GM19240 (cell line): Measurements from ENCODE around the gene RPS19BP1.
"Not testable (repeated sequence)": the region's sequence is repeated elsewhere in the genome, so short reads cannot be mapped to it uniquely, and the experiment has no call there.

Source experiments
- DNase-seq: peaks from one replicate; pipeline ENCODE4 v3.0.0; 2011; ENCODE audit warnings: low spot score; ENCODE audit not compliant: insufficient read length

RPS19BP1 gene

DNA sequence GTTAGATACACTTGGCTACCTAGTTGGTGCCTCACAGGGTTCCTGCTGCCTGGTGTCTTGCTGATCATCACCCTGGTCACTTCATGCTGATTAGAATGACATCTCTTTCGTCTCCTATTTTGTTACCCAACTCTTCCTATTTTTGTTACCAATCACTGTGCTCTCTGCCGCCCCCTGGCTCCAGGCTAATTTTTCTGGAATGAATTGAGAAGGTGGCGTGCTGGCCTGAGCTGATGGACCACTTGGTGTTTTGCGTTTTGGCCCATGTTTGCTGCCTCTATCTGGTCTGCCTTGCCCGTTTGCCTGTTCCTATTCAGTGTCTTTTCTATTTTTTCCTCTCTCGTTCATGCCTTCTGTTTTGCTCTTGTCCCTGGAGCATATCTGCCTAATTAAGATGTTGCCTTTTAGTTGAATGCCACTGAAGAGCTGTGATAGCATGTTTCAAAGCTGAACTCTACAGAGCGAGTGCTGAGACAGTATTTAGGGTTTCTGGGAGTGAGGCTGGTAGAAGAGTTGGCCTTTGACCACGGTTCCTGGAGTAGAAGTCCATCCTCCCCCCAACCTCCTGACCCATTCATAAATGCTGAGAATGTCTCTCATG, 18.1 kb downstream of the RPS19BP1 start:
- DNase-seq = no peak

DNA sequence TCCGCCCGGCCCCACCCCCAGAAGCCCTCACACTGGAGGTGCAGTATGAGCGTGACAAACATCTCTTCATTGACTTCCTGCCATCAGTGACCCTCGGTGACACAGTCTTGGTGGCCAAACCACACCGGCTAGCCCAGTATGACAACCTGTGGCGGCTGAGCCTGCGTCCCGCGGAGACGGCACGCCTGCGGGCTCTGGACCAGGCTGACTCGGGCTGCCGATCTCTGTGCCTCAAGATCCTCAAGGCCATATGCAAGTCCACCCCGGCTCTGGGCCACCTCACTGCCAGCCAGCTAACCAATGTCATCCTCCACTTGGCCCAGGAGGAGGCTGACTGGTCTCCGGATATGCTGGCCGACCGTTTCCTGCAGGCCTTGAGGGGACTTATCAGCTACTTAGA, 18.8 kb downstream of the RPS19BP1 start:
- DNase-seq = no peak

DNA sequence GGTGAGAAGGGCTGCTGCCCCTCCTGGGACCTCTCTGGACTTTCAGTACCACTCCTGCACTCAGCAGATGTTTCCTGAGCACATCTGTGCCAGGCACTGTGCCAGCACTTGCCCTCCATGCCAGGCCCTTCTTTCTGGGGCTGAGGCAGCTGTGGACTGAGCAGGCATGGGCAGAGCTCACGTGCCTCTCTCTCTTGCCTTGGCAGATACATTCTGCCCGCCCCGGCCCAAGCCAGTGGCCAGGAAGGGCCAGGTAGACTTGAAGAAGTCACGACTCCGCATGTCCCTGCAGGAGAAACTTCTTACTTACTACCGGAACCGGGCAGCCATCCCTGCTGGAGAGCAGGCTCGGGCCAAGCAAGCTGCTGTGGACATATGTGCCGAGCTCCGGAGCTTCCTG, 20.5 kb downstream of the RPS19BP1 start:
- DNase-seq = no peak

DNA sequence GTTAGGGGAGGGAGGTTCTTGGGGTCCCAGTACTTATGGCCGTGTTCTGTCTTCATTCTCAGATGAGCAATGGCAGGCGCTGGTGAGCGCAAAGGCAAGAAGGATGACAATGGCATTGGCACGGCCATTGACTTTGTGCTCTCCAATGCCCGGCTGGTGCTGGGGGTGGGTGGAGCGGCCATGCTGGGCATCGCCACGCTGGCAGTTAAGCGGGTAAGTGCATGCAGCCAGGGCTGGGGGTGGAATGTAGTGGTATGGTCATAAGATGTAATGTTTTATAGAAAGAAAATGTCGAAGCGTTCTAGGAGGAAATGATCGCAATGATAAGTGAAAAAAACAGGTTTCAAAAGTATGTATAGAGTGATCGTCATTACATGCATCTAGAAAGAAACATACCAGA, 21.3 kb downstream of the RPS19BP1 start:
- no peak for DNase-seq

DNA sequence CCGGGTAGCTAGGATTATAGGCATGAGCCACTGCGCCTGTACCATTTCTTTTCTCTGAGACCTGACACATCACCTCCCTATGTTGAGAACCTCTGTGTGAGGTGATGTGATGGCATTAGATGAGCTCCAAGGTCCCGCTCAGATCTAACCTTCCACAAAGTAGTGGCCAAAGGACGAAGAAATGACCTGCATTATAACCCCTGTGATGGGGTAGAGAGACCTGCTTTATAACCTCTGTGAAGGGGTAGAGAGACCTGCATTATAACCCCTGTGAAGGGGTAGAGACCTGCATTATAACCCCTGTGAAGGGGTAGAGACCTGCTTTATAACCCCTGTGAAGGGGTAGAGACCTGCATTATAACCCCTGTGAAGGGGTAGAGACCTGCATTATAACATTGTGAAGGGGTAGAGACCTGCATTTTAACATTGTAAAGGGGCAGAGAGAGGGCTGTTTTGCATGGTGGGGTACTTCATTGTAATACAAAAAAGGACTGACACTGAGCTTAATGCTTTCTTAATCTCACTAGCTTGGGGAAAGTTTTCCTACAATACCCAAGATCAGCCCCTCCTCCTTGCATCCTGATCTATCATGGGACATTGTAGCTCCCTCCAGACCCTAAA, 21.9 kb downstream of the RPS19BP1 start:
- DNase-seq = no peak

DNA sequence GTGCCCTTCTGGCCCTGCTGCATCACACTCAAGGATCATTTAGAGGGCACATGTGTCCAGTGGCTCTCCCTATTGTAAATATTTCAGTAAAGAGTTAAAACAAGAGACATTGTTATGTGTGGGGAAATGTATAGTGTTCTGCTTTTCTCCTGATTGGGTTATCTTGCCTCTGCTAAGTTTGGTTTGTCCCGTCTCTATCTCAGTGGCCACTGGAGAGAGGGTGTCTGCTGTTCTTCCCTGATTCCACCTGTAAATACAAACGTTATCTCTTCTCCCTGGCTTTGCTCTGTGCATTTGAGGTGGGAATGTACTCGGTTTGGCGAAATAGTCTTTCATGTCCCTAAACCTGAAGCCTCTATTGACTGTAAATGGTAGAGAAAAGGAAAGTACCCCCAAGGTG, 24.2 kb downstream of the RPS19BP1 start:
- DNase-seq = no peak

DNA sequence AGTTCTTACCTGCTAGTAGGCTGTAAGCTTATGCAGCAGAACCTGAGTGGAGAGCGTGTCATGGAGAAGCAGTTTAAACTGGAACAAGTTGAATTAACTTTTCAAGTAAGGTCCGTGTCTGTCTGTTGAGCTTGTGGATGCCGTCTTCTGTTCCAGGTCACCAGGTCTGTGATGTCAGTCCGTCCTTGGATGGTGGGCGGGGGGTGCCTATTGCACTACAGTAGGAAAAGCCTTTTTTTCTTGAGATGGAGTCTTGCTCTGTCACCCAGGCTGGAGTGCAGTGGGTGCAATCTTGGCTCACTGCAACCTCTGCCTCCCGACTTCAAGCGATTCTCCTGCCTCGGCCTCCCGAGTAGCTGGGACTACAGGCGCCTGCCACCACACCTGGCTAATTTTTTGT, 25.5 kb downstream of the RPS19BP1 start:
- not testable (repeated sequence) for DNase-seq

DNA sequence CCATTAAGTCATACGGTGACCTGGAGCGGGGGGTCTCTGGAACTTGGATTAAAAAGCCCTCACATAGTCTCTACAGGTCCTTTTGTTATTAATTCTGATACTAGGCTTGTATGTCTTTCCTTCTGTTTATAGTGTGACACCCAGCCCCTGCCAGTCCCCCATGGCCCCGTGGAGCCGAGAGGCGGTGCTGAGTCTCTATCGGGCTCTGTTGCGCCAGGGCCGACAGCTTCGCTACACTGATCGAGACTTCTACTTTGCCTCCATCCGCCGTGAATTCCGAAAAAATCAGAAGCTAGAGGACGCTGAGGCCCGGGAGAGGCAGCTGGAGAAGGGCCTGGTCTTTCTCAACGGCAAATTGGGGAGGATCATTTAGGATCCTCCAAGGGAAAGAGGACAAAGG, 28.5 kb downstream of the RPS19BP1 start:
- no peak for DNase-seq

DNA sequence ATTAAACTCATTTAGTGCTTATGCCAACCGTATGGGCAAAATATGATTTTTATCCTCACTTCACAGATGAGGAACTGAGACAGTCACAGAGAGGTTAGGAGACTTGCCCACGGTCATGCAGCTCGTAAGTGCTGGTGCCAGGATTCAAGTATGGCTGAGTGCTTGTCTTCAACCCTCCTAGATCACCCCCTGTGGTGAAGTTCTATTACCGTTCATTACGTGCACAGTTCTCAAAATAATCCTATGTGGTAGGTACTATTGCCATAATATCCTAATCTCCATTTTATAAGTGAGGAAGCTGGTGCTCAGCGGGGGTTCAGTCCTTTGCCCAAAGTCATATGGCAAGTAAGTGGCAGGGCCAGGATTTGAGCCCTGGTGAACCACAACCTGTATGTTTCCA, 28.9 kb downstream of the RPS19BP1 start:
- DNase-seq = no peak

DNA sequence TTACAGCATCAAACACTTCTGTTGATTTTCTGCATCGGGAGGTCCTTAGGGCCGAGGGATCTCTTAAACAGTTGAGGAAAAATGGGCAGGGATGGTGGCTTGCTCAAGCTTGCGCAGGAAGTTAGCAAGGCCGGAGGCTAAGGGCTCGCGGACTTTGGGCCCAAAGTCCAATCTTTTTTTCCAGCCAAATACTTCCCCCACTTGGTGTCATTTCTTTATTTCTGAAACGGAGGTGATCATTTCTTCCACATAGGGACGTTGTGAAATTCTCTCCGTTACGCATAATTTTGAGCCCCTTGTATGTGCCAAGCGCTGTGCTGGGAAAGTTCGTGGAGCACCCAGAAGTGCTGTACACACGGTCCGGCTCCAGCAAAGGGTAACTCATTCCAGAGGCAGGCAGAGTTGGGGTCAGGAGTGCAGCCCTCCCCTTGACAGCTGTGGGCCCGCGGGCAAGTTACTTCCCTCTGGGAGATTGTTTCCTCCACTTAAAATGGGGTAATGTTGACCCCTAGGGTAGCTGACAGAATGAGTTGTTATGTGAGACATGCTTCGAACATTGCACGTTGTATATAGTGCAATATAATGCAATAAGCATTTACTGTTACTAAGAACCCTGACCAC, 29.6 kb downstream of the RPS19BP1 start:
- no peak for DNase-seq

DNA sequence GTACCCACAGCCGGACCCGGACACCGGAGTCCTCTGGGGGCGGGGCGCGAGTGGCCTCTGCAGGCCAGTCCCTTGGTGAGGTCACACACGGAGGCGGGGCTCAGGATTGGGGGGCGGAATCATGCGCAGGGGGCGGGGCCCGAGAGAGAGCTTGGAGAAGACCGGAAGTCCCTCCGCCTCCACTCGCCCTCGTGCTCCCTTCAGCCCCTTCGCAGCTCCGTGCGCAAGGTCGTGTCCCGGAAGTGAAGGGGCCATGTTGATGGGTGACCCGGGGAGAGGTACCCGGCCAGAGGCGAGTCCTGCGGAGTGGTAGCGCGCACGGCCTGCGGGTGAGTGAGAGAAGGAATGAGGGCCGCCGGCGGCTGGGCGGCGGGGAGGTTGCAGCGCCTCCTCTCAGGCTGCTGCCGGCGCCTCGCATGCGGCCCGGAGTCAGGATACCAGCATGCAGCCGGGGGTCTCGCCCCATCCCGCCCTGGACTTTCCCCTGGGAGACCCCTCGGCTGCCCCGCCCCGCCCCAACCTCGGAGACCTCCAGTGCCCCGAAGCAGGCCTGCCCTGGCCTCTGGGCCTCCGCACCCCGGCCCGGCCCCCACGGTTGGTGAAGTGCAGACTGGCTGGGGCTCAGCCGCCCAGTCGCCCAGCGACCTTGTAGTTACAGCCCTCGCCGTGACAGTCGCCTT, 30.3 kb downstream of the RPS19BP1 start, which contains the start of gene MIEF1:
Gene MIEF1 (plus strand): TSS at position 182 of the 680 bp plus-strand sequence. CDS start 9,005 bp downstream, outside the sequence.
- DNase-seq = peak; percentile 95

DNA sequence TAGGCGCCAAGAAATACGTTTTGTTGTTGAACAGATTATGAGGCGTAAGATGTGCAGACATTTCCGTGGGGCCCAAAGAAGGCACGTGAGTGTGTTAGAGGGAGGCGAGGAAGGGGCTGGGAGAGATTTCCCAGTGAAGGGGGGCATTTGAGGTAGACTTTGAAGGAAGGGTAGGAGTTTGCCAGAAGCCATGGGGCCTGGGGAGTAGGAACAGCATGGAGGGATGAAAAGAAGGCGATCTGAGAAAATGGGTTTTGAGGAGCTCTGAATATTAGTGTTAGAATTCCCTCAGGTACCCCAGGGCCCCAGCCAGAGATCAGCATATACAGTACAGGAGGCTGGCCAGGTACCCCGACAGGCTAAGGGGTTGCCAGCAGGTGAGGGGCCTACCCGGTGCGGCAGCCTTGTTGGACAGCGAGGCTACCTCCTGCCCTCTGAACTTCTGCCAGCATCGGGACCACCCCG, 30.9 kb downstream of the RPS19BP1 start:
- DNase-seq = no peak

DNA sequence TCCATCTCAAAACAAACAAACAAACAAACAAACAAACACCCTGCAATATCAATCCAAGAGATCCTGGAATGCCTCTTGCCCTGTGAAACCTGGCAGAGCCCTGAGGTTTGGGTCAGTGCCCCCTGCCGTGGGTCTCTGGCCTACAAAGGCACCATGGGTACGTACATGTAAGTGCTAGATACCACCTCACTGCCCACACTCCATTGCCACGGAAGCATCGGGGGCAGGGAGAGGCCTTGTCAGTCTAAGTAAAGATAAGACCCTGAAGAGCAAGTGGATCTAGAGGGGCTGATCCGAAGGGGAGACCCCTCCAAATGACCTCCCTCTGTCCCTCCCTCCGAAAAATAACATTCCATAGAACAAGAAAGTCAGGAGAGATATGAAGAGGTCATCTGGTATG, 32.4 kb downstream of the RPS19BP1 start:
- no peak for DNase-seq

DNA sequence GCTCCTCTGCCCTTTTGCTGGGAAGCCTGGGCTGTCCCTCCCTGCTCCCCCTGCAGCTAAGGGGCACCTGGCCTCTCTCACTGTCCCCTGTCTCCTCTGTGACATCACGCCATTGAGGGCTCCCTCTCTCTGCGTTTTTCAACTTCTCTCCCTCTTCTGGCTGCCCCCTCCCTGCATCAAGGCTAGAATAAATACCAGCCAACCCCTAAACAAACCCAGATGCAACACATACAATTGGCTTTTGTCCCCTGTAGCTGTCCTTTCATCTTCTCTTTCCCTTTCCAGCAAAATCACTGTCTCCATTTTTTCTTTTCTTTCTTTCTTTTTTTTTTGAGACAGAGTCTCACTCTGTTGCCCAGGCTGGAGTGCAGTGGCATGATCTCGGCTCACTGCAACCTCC, 33.7 kb downstream of the RPS19BP1 start:
- no peak for DNase-seq

DNA sequence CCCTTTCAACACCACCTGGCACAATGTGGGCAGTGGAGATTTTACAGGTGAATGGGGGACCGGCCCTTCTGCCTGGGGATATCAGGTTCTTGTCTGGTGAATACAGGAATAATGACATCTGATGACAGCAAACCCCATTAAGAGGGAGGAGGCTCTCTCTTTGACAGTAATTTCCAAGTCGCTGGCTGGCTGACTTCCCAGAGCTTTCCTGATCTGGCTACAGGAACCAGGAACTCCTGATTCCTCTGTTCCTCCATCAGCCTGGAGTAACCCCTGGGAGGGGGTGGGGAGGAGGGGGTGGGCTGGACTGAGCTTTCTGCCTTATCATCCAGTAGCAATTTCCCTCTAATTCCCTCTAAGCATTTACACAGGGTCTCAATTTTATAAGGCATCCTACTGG, 34.2 kb downstream of the RPS19BP1 start:
- DNase-seq = no peak

DNA sequence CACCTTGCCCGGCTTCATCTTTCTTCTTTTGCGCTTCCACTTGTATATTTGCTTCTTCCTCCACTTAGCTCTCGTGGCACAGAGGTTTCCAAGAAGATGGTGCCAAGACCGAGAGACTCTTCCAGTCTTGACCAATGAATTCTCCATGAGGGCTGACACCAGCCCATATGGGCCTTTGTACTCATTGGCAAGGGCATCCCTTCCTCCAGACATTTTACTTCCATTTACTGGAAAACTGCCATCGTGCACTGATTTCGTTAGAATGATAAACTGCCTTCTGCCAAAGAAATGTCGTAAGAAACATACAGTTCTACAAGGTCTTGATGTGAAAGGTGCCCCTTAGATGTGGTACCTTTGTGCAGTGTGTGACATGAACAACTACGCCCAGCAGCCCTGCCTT, 35.1 kb downstream of the RPS19BP1 start:
- DNase-seq = no peak

DNA sequence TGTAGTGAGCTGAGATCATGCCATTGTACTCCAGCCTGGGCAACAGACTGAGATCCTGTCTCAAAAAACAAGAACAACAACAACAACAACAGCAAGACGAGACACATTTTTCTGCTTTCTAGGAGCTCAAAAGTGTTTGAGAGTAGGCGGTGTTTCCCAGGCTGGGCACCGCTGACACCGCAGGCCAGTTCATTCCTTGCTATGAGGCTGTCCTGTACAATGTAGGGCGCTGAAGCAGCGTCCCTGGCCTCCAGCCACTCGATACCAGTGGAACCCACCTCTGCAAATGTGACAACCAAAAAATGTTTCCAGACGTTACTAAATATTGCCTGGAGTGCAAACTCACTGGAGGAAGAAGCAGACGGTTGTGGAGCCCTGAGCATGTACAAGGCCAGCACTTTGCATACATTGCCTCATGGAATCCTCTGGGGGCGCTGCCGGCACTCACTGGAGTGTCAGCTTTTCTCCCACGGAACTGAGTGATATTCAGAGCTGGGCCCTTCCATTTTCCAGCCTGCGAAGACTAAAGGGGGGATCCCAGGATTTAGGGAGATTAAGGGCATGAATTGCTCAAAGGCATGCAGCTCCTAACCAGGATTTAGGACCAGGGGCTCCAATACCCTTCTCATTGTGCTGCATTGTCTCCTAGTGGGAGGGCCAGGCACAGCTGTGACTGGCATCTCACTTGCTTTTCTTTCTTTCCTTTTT, 36.3 kb downstream of the RPS19BP1 start:
- no peak for DNase-seq

DNA sequence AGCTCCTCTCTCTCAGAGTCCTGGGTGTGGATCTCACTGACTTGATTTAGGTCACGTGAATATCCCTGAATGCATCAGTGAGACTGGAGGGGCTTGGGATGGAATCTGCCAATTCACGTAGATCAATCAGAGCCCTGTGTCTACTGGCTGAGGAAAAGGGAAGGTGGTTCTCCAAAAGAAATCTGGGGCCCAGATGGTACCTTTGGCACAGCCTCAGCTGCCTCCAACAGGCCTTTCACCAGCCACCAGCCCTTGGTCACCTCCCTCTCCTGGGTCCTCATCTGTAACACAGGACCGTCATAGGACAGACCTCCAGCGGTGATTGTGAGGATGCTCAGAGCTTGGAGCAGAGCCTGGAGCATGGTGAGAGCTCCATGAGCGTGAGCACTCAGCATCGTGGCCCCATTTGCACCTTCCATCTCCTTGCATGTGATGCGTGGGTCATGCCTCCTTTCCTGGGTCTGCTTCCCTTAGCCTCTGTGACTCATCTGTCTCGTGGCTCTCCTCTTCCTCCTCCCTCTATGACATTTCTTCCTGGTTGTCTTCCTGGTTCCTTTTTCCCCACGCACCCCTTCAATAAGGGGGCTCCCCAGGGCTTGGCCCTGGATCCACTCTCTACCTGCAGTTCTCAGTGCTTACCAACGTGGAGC, 38.0 kb downstream of the RPS19BP1 start:
- no peak for DNase-seq

DNA sequence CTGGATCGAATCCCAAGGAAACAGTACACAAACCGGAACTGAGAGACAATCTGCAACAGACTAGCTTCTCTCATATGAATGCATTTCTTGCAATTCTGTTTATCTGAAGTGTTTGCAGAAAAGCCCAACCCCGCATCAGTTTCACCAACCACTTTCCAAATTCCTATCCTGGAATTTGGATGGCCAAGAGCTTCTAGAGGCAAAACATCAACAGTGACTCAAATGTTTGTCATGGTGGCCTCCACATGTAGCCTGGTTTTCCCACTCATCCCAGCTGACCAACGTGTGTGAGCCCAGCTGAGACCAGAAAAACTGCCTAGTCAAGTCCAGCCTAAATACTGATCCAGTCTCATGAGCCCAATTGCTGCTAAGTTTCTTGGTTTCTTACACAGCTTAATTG, 38.8 kb downstream of the RPS19BP1 start:
- DNase-seq = no peak

DNA sequence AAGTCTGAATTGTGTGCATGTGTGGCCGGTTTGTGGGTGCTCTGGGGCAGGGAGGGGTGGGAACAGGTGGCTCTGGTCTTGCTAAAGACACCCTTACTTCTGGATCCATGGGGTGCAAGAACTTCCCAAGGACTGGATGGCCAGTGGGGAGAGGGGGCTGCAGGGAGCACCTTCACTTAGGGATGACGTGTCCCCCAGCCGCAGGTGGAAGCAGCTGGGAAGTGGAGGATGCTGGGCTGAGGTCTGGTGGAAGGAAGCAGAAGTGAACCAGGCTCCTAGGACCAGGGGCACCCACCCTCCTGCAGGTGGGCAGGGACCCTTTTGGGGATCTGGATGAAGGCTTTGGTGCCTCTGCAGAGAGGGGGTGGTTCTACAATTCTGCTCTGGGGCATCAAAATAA, 40.4 kb downstream of the RPS19BP1 start:
- DNase-seq = no peak

DNA sequence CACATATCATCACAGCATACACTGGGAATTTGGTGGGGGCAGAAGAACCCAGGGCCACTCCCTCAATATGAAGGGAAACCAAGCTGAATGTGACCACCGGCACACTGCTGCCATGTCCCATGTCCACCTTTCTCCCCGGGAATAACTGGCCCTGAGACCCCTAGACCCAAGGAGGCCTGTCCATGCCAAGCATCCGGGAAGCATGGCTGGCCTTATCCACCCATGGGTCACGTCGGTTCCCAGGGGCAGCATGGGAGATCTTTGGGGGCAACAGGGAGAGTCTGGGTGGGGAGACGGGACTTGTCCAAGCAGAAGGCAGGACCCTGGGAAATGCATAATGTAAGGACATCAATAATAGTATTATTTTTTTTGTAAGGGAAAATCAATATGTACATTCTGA, 40.9 kb downstream of the RPS19BP1 start:
- no peak for DNase-seq
